GM19328 (cell line): Measurements from ENCODE around the gene MYO7A.

Experiments used
- ATAC-seq: cut with Tn5 transposase; IDR thresholded peaks from one replicate; pipeline ENCODE4 v1.9.1; 2021; ENCODE audit warnings: mild to moderate bottlenecking, moderate library complexity; ENCODE audit not compliant: unreplicated experiment

Gene MYO7A

GRCh38 chr11:77126156-77126775 lies 1.8 kb upstream of the MYO7A start:
- no peak for ATAC-seq

- no peak for ATAC-seq
Measured at GRCh38 chr11:77126861-77127234, 1.2 kb upstream of the MYO7A start.

GRCh38 chr11:77127235-77127911 lies 673 bp upstream of the MYO7A start:
- no peak for ATAC-seq

- no peak for ATAC-seq
Measured at GRCh38 chr11:77129069-77129841, 1.2 kb downstream of the MYO7A start.

GRCh38 chr11:77129842-77130756 lies 2.1 kb downstream of the MYO7A start:
- no peak for ATAC-seq

GRCh38 chr11:77130763-77131513 lies 2.9 kb downstream of the MYO7A start:
- no peak for ATAC-seq

- ATAC-seq: no peak
Measured at GRCh38 chr11:77131560-77131959, 3.5 kb downstream of the MYO7A start.

- no peak for ATAC-seq
Measured at GRCh38 chr11:77135069-77135468, 7.0 kb downstream of the MYO7A start.

GRCh38 chr11:77136074-77136473 lies 8.0 kb downstream of the MYO7A start:
- ATAC-seq: no peak

GRCh38 chr11:77136784-77137420 lies 8.9 kb downstream of the MYO7A start:
- no peak for ATAC-seq

GRCh38 chr11:77137421-77137820 lies 9.4 kb downstream of the MYO7A start:
- no peak for ATAC-seq

GRCh38 chr11:77138106-77138649 lies 10.1 kb downstream of the MYO7A start:
- no peak for ATAC-seq

- no peak for ATAC-seq
Measured at GRCh38 chr11:77139201-77139600, 11.2 kb downstream of the MYO7A start.

GRCh38 chr11:77140231-77140851 lies 12.3 kb downstream of the MYO7A start:
- ATAC-seq: no peak

- no peak for ATAC-seq
Measured at GRCh38 chr11:77141034-77141433, 13.0 kb downstream of the MYO7A start.

GRCh38 chr11:77141475-77141874 lies 13.4 kb downstream of the MYO7A start:
- ATAC-seq: no peak

- no peak for ATAC-seq
Measured at GRCh38 chr11:77142091-77142975, 14.3 kb downstream of the MYO7A start.

- ATAC-seq: no peak
Measured at GRCh38 chr11:77143405-77144020, 15.5 kb downstream of the MYO7A start.
